Tibial nerve (tissue), 4 donors: ENCODE data around the gene TNIK.

Experiments used
- EP300 ChIP-seq, 2 donors: sonication (generic); formaldehyde crosslinking; IDR thresholded peaks; one replicate each; pipeline ENCODE4 v1.6.1; 2017; ENCODE audit warnings: antibody characterized with exemption in 2 of 2, mild to moderate bottlenecking in 1 of 2
- POLR2A ChIP-seq, 2 donors: fragments of 450-650 bp; IDR thresholded peaks; one replicate each; pipeline ENCODE4 v1.6.1; 2017; ENCODE audit warnings: antibody characterized with exemption in 2 of 2, mild to moderate bottlenecking in 2 of 2, moderate library complexity in 2 of 2
- TF ChIP-seq, protein P1 (sequence below), 5 experiments: fragments of 200-600 bp in 3 of 5; fragments of 450-650 bp in 2 of 5; sonication (generic) in 3 of 5; IDR thresholded peaks; one replicate each; pipeline ENCODE4 v1.5.1; 2016 to 2019; ENCODE audit warnings: antibody characterized with exemption in 5 of 5, mild to moderate bottlenecking in 3 of 5, moderate library complexity in 2 of 5

DNA sequence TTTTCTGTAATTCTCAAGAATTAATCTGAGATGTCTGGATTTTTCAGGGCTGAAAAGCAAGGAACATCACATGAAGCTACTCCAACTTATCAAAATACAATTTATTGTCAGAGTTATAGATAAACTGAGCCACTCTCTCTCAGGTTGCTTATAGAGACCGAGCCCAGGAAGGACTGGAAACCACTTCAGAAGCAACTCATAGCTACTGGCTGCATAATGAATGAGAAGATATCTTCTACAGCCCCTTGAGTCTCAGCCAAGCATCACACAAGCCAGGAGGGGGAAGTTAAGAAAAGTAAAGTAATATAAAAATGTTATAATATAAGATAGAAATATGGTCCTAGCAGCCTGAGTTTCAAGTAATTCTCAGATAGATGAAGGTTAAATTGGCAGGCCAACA lies 186.0 kb downstream of the TNIK start:
- TF ChIP-seq, protein P1, sequence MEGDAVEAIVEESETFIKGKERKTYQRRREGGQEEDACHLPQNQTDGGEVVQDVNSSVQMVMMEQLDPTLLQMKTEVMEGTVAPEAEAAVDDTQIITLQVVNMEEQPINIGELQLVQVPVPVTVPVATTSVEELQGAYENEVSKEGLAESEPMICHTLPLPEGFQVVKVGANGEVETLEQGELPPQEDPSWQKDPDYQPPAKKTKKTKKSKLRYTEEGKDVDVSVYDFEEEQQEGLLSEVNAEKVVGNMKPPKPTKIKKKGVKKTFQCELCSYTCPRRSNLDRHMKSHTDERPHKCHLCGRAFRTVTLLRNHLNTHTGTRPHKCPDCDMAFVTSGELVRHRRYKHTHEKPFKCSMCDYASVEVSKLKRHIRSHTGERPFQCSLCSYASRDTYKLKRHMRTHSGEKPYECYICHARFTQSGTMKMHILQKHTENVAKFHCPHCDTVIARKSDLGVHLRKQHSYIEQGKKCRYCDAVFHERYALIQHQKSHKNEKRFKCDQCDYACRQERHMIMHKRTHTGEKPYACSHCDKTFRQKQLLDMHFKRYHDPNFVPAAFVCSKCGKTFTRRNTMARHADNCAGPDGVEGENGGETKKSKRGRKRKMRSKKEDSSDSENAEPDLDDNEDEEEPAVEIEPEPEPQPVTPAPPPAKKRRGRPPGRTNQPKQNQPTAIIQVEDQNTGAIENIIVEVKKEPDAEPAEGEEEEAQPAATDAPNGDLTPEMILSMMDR (IDR thresholded peaks at IDR 0.05) = no peak
- TF ChIP-seq EP300 (IDR thresholded peaks at IDR 0.05) = no peak
- TF ChIP-seq POLR2A (IDR thresholded peaks at IDR 0.05) = no peak
